Left kidney (tissue), 2 donors: ENCODE measurements around the gene ZNF484. TPM values are rescaled to one million over a fixed set of nuclear protein-coding genes. Genes with fewer than 3 reads are reported as not detected.
"Not testable (repeated sequence)": the region's sequence is repeated elsewhere in the genome, so short reads cannot be mapped to it uniquely, and the experiment has no call there.

Source experiments
- DNase-seq: peaks from one replicate; pipeline ENCODE4 v3.0.0-alpha.2; 2013
- polyA plus RNA-seq: library from polyadenylated mRNA; unstranded; fragments of 120-200 nt; gene quantifications from one replicate; pipeline ENCODE4 v1.2.1, GENCODE V29; 2013; ENCODE audit not compliant: insufficient read length

Gene ZNF484
- polyA plus RNA-seq, 1 donor: 12.0 TPM

GRCh38 chr9:92864152-92864551 is 13.7 kb downstream of the ZNF484 start:
- DNase-seq: no peak

- DNase-seq: no peak
Observed at GRCh38 chr9:92860867-92861266, 17.0 kb downstream of the ZNF484 start.

GRCh38 chr9:92857236-92857635 is 20.6 kb downstream of the ZNF484 start:
- DNase-seq: no peak

- no peak for DNase-seq
Observed at GRCh38 chr9:92853716-92854115, 24.1 kb downstream of the ZNF484 start.

- DNase-seq: no peak
Observed at GRCh38 chr9:92850898-92851297, 26.9 kb downstream of the ZNF484 start.

DNA sequence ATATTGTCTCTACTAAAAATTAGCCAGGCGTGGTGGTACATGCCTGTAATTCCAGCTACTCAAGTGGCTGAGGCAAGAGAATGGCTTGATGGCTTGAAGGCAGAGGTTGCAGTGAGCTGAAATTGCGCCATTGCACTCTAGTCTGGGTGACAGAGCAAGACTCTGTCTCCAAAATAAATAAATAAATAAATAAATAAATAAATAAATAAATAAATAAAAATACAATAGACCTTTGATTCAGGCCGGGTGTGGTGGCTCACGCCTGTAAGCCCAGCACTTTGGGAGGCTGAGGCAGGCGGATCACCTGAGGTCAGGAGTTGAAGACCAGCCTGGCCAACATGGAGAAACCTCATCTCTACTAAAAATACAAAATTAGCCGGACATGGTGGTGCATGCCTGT is 29.1 kb downstream of the ZNF484 start:
- DNase-seq: not testable (repeated sequence)

DNA sequence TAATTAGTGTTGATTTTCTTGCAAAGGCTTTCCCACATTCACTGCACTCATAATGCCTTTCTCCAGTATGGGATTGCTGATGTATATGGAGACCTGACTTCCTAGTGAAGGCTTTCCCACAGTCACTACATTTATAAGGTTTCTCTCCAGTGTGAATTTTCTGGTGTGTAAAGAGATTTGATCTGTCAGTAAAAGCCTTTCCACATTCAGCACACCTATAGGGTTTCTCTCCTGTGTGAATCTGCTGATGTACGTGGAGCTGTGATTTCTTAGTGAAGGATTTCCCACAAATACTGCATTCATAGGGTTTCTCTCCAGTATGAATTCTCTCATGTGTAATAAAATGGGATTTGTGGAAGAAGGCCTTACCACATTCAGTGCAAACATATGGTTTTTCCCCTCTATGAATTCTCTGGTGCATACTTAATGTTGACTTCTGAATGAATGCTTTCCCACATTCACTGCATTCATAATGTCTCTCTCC is 31.1 kb downstream of the ZNF484 start:
- DNase-seq: no peak

DNA sequence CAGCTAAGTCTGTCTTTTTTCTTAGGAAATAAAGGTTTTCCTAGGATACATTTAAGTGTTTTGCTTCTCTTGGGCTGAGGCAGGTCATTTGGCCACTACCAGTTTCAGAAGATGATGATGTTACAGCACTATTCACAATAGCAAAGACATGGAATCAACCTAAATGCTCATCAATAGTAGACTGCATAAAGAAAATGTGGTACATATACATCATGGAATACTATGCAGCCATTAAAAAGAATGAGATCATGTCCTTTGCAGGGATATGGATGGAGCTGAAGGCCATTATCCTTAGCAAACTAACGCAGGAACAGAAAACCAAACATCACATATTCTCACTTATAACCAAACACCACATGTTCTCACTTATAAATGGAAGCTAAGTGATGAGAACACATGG is 39.4 kb downstream of the ZNF484 start:
- not testable (repeated sequence) for DNase-seq

GRCh38 chr9:92837191-92837590 is 40.6 kb downstream of the ZNF484 start:
- DNase-seq: no peak

GRCh38 chr9:92829420-92829819 is 48.4 kb downstream of the ZNF484 start:
- no peak for DNase-seq

- DNase-seq: not testable (repeated sequence)
Observed at GRCh38 chr9:92825065-92825464, 52.8 kb downstream of the ZNF484 start.

GRCh38 chr9:92820964-92821363 is 56.9 kb downstream of the ZNF484 start:
- DNase-seq: no peak

- DNase-seq: not testable (repeated sequence)
Observed at GRCh38 chr9:92819898-92820297, 57.9 kb downstream of the ZNF484 start.

DNA sequence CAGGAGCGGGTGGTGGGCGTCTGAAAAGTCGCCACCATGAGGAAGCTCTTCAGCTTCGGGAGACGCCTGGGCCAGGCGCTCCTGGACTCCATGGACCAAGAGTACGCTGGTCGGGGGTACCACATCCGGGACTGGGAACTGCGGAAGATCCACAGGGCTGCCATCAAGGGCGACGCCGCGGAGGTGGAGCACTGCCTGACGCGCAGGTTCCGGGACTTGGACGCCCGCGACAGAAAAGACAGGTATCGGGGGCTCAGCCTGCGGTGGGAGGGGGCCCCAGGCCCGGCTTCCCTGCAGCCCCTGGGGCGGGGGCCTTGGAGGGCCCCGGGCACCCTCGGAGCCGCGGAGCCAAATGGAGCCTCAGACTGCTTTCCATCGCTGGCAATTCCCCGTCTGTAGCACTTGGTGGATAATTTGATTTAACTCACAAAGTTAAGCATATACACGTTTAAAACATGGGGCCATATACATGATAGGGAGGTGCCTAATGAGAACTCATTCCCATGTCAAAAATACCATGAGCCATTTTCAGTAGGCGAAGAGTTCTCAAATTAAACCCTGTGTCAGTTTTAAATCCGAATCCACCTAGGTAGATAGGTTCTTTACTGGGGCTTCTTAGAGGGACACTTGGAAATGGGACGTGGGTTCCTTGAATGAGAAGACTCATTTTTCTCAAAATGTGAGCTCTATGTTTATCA is 68.1 kb downstream of the ZNF484 start:
- not testable (repeated sequence) for DNase-seq

- DNase-seq: peak; percentile 70
Observed at GRCh38 chr9:92808726-92809451, 68.9 kb downstream of the ZNF484 start.

GRCh38 chr9:92807757-92808725 is 69.8 kb downstream of the ZNF484 start:
- no peak for DNase-seq

DNA sequence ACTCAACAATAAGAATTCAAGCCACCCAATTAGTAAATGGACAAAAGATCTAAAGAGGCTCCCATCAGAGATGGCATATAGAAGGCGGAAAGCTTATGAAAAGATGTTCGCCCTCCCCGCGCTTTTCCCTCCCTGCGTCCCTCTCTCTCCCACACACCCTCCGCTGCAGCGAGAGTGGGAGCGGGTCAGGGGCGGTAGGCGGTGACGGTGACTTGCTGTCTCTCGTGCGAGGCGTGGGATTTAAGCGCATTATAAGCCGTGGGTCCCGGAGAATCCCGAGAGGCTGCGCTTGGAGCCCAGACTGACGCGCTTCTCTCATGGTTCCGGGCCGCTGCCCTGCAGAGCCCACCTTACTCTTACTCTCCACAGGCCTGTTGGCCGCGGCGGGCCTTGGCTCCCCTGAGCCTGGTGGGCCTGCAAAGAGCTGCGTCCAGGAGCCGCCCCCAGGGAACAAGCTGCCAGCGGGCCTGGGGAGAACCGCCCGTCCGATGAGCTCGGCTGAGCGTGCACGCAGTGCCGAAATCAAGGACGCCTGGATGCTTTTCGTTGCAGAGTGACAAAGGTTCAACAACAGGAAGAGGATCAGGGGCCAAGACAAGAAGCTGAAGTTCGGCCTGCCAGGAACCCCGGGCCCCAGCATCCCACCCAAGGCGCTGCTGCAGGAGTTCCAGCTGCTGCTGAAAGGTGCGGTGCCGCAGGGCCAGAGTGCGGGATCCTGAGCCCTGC is 70.6 kb downstream of the ZNF484 start:
- no peak for DNase-seq

- no peak for DNase-seq
Observed at GRCh38 chr9:92804727-92805126, 73.1 kb downstream of the ZNF484 start.

DNA sequence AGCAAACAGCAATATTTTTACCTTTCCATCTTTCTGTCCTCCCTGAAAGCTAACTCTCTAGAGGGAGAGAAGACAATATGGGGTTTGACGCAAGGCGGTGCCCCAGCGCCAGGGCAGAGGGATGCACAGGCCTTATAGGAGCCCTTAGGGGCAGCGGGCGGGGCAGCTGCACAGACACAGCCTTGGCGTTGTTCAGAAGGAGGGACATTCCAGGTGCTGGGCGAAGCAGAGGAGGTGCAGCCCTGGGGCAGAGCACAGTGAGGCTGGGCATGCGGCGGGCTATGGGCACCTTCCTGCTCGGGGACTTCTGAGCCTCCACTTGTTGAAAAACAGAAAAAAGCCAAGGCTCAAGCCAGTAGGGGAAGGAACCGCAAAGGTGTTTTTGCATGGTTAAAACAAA is 79.5 kb downstream of the ZNF484 start:
- DNase-seq: no peak

- DNase-seq: not testable (repeated sequence)
Observed at GRCh38 chr9:92796337-92796804, 81.5 kb downstream of the ZNF484 start.

- no peak for DNase-seq
Observed at GRCh38 chr9:92795598-92796336, 82.1 kb downstream of the ZNF484 start.
